ENCODE measurements around the gene DUSP16. TPM values are rescaled to one million over a fixed set of nuclear protein-coding genes. Genes with fewer than 3 reads are reported as not detected.

The DUSP16 gene
- total RNA-seq, 4 donors from 2014 or later: 16.2 to 23.2 (median 19.1) TPM

DNA sequence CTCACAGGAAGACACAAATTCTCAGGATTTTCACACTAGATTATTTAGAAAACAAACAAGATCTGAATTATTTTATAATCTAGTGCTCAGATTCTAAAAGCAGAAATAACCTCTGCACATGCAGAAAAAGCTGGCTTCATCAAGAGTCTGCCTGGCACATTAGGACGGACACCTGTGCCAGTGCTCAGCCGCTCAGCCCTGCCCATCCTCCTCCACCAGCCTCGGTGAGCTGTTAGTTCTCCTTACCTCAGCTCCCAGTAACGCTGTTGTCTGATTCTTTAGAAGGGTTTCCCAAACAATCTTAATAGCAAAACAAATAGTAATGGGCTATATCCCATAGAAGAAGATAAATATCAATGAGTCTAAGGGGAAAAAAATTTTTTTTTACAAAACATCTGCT is 27.7 kb downstream of the DUSP16 start:
- no peak overlapping the region for H3K4me3 ChIP-seq
- no peaks in the 10 kb centered on the region for H3K9me3 ChIP-seq
- 68 to 74% methylated on average over 4 of the region's 4 CpGs for WGBS, 2 donors
- DNase-seq (ENCODE audit: low spot score in 2 of 2): no peak
- peaks cover 0 to 3% (median 0%) of the 10 kb centered on the region in 3 donors for H3K36me3 ChIP-seq
- H3K27me3 ChIP-seq: no peaks in the 10 kb centered on the region
- TF ChIP-seq POLR2A (IDR thresholded peaks at IDR 0.05): no peak
- TF ChIP-seq EP300 (IDR thresholded peaks at IDR 0.05): no peak
- no peak for TF ChIP-seq CTCF (IDR thresholded peaks at IDR 0.05)
- peak overlapping the region in 1 of 4 donors; percentile 8 for H3K27ac ChIP-seq
- peaks cover 0 to 50% (median 25%) of the 10 kb centered on the region in 4 donors for H3K4me1 ChIP-seq

DNA sequence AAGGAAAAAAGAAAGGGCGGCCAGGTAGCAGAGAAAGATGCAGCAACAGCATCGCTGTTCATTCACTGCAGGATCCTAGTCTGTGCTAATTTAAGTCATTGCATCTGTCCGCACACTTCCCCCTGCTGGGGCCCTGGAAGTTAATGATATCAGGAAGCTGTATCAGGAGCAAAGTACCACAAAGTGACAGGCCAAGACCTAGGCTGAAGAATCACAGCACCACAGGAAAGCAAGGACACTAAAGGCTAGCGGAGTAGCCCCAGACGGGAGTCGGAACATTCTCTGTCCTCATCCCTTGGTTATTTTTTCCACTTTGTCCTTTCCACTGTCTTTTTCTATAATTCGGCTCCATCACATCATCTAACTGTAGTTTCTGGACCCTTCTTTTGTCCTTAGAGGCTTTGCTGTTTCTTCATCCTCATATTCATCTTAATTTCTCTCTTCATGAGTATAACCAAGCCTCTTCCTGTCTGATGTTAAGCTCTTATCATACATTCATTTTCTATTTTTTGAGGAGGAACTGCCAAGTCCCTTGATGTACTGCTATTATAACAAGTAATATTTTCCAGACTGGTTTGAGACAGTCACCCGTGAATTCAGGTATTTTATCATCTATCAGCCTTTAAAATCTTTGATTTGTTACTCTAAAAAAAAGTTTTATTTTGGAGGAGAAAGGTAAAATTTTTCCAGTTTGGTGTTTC is 28.3 kb downstream of the DUSP16 start:
- Histone ChIP-seq H3K4me1 (peaks cover 0 to 47% (median 25%) of the 10 kb centered on the region in 4 donors), H3K36me3 (peaks cover 0 to 4% (median 0%) of the 10 kb centered on the region in 3 donors), H3K4me3 (no peak overlapping the region), H3K27ac (no peak overlapping the region), H3K9me3 (no peaks in the 10 kb centered on the region), H3K27me3 (no peaks in the 10 kb centered on the region)
- 81 to 86% methylated on average over 8 of the region's 8 CpGs for WGBS, 2 donors
- no peak for DNase-seq (ENCODE audit: low spot score in 2 of 2)
- TF ChIP-seq EP300 (IDR thresholded peaks at IDR 0.05): no peak
- no peak for TF ChIP-seq CTCF (IDR thresholded peaks at IDR 0.05)
- TF ChIP-seq POLR2A (IDR thresholded peaks at IDR 0.05): no peak

- peak overlapping the region in 3 of 4 donors; percentile 15 to 43 (median 25) for H3K27ac ChIP-seq
- H3K4me1 ChIP-seq: peaks cover 0 to 38% (median 17%) of the 10 kb centered on the region in 4 donors
- WGBS, 2 donors: 66 to 71% methylated on average over 6 of the region's 6 CpGs
- no peak for TF ChIP-seq CTCF (IDR thresholded peaks at IDR 0.05)
- no peak for TF ChIP-seq EP300 (IDR thresholded peaks at IDR 0.05)
- no peak for TF ChIP-seq POLR2A (IDR thresholded peaks at IDR 0.05)
- no peak for DNase-seq (ENCODE audit: low spot score in 2 of 2)
- no peaks in the 10 kb centered on the region for H3K9me3 ChIP-seq
- H3K4me3 ChIP-seq: no peak overlapping the region
- no peaks in the 10 kb centered on the region for H3K27me3 ChIP-seq
- H3K36me3 ChIP-seq: peaks cover 0 to 4% (median 0%) of the 10 kb centered on the region in 3 donors
Observed at GRCh38 chr12:12533238-12533829, 29.3 kb downstream of the DUSP16 start.

- Histone ChIP-seq H3K4me3 (no peak overlapping the region), H3K27me3 (no peaks in the 10 kb centered on the region), H3K27ac (no peak overlapping the region), H3K9me3 (no peaks in the 10 kb centered on the region), H3K4me1 (peaks cover 0 to 22% (median 15%) of the 10 kb centered on the region in 4 donors), H3K36me3 (peaks cover 0 to 4% (median 0%) of the 10 kb centered on the region in 3 donors)
- no peak for DNase-seq (ENCODE audit: low spot score in 2 of 2)
- 90 to 96% methylated on average over 2 of the region's 2 CpGs for whole genome bisulfite sequencing, 2 donors
- no peak for TF ChIP-seq CTCF (IDR thresholded peaks at IDR 0.05)
- TF ChIP-seq EP300 (IDR thresholded peaks at IDR 0.05): no peak
- no peak for TF ChIP-seq POLR2A (IDR thresholded peaks at IDR 0.05)
Observed at GRCh38 chr12:12531194-12531593, 31.5 kb downstream of the DUSP16 start.

GRCh38 chr12:12529783-12530421 is 32.8 kb downstream of the DUSP16 start:
- no peak overlapping the region for H3K27ac ChIP-seq
- H3K4me1 ChIP-seq: peaks cover 0 to 22% (median 9%) of the 10 kb centered on the region in 4 donors
- TF ChIP-seq POLR2A (IDR thresholded peaks at IDR 0.05) (no peak), CTCF (IDR thresholded peaks at IDR 0.05) (no peak), EP300 (IDR thresholded peaks at IDR 0.05) (no peak)
- no peak for DNase-seq (ENCODE audit: low spot score in 2 of 2)
- H3K4me3 ChIP-seq: no peak overlapping the region
- H3K36me3 ChIP-seq: peaks cover 0 to 4% (median 0%) of the 10 kb centered on the region in 3 donors
- H3K27me3 ChIP-seq: no peaks in the 10 kb centered on the region
- H3K9me3 ChIP-seq: no peaks in the 10 kb centered on the region
- WGBS, 2 donors: 82 to 87% methylated on average over 2 of the region's 2 CpGs

Data from tibial nerve (tissue), 4 donors.